GM19351 (cell line): ENCODE measurements around the gene METAP2.
"Not testable (repeated sequence)": the region's sequence is repeated elsewhere in the genome, so short reads cannot be mapped to it uniquely, and the experiment has no call there.

ENCODE experiments used
- ATAC-seq: cut with Tn5 transposase; IDR thresholded peaks from one replicate; pipeline ENCODE4 v1.9.1; 2021; ENCODE audit warnings: mild to moderate bottlenecking, moderate library complexity; ENCODE audit not compliant: unreplicated experiment

The METAP2 gene

DNA sequence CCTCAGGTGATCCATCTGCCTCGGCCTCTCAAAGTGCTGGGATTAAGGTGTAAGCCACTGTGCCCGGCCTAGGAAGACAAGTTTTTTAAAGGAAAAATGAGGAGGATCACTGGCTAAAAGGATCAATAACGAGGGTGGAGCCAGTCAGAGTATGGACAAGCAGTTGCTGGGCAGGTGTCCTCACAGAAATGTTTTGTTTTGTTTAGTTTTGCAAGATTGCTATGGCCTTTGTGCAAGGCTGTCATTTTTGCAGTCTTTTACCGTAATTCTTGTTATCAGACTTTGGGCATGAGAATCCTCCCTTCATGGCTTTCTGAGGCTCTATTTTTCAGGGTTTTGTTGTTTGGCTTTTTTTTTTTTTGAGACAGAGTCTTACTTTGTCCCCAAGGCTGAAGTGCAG is 11.9 kb upstream of the METAP2 start:
- ATAC-seq, result no peak

DNA sequence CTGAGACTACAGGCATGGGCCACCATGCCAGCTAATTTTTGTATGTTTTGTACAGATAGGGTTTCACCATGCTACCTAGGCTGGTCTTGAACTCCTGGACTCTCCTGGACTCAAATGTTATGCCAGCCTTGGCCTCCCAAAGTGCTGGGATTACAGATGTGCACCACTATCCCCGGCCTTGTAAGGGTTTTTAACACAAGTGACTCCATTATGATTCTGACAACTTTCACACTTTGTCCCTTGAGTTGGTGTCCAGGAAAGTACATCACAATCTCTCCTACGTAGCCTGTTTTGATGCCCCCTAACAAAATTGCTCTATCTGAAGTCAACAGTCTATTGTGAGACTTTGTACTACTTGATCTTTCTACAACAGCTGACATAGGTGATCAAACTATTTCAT is 11.4 kb upstream of the METAP2 start:
- no peak for ATAC-seq

DNA sequence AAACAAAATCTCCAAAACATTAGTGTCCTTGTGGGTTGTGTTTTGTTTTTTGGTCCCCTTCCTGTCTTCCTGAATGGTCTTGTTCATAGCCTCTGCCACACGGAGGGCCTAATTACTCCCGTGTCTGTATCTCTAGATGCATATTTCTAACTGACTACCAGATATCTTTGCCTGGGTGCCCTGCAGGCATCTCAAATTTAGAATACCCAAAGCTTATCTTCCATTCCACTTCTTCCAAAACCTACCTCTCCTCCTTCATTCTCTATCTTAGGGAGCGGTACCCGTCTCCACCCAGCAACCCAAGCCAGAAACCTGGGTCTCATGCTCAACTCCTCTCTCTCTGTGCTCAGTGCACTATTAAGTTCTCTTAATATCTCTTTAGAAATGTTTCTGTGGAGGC is 10.9 kb upstream of the METAP2 start:
- no peak for ATAC-seq

- ATAC-seq, result not testable (repeated sequence)
These were observed 10.2 kb upstream of the METAP2 start for GRCh38 chr12:95463776-95464175.

- no peak for ATAC-seq
These were observed 8.7 kb upstream of the METAP2 start for GRCh38 chr12:95465275-95465674.

DNA sequence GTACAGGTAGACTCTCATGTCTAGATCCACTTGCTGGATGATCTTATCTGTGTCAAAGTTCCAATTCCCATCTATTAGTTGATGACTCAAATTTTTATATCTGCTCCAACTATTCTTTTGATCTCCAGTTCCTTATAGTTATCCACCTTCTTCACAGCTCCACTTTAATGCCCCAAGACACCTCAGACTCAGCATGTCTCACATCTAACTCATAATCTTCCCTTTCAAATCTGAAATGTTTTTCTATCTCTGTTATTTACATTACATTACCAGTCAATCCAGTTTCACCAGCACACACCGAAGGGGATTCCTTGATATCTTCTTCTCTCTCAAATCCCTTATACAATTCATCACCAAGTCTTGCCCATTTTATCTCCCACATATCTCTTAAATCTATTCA is 3.7 kb upstream of the METAP2 start:
- ATAC-seq, result no peak

DNA sequence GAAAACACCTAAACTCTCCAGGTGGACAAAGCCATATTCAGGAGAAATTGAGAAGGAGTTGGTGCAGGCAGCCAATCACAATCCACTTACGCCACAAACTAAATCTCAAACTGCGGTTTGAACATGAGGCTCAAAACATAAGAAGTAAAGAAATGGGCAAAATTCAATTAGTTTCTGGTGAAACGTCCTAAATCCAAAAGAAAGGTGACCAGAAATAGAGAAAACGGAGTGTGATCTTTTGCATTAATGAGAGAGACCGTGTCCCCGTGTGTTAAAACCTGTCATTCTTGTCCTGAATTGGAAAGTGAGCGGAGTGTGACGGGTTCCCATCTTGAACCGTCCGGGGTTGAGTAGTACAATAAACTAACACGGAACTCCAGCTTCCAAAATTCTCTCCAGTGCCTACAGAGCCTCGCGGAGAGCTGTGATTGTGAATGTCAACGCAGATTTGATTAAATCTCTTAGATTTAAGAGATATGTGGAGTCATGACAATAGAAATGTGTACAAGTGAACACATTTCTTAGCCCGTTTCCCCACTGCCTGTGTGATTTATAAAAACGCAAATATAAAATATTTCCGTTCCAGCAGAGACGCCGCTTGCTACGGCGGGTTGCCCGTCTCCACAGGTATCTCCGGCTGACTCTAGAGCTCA is 595 bp upstream of the METAP2 start:
- ATAC-seq, result peak; percentile 38

DNA sequence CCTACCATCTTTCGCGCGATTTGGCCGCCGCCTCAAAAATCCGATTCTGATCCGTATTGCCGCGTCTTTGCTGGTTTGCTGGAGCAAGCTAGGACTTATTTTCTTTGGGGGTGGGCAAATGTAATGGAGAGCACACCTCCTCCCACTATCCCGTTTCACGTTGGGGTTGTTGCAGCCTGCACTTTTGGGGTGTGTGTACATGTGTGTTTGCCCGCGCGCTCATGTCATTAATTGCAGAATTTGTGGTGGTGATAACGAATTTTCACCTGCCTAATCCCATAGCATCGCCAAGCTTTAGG is 657 bp downstream of the METAP2 start:
- ATAC-seq, result no peak

DNA sequence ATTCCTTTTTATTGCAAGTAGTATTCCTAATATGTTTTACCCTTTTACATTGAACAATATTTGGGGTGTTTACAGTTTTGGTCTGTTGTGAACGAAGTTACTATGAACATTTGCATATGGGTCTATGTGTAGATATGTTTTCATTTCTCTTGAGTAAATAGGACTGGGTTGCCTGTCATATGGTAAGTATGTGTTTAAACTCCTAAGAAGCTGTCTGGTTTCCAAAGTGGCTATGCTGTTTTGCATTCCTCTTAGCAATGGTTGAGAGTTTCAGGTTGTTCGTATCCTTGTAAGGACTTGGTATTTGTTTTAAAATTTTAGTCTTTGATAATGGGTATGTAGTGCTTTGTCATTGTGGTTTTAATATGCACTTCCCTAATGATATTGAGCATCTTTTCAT is 6.3 kb downstream of the METAP2 start:
- no peak for ATAC-seq

DNA sequence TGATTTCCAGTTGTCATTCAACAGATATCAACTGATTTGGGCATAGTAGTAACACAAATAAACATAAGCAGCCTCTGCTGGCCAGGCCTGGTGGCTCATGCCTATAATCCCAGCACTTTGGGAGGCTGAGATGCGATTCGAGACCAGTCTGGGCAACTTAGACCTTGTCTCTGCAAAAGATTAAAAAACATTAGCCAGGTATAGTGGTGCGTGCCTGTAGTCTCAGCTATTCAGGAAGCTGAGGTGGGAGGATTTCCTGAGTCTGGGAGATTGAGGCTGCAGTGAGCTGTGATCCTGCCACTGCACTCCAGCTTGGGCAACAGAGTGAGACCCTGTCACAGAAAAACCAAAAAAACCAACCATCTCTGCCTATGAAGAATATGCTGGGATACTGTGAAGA is 7.1 kb downstream of the METAP2 start:
- no peak for ATAC-seq

- no peak for ATAC-seq
These were observed 7.9 kb downstream of the METAP2 start for GRCh38 chr12:95481888-95482287.

GRCh38 chr12:95482564-95482963 is 8.6 kb downstream of the METAP2 start:
- not testable (repeated sequence) for ATAC-seq

DNA sequence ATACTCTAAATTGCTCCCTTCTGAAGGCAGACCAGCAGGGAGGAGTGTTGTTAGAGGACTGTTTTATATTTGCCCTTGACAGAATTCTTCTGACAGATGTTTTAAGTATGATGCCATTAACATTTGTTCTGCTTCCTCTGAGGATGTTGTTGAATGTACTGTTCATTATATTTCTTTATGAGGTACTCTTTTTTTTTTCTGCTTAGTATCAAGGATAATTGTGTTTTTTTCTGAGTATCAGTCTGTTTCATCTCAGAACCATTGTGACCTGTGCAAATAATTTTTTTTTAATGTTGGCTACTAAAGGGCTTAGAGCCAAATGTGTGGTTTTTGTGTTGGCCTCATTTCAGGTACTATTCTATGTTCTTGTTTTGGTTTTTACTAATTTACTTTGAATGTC is 10.6 kb downstream of the METAP2 start:
- no peak for ATAC-seq

GRCh38 chr12:95487024-95487423 is 13.1 kb downstream of the METAP2 start:
- ATAC-seq, result no peak

DNA sequence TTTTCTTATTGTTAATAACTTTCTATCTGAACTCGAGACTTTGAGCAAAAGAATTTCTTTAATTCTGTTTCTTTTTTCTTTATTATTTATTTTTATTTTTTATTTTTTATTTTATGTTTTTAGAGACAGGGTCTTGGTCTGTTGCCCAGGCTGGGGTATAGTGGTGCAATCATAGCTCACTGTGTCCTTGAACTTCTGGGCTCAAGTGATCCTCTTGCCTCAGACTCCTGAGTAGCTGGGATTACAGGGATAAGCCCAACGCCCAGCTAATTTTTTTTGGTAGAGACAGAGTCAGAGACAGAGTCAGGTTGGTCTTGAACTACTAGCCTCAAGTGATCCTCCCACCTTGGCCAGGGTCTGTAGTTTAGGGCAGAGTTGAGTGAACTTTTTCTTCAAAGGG is 18.5 kb downstream of the METAP2 start:
- ATAC-seq, result no peak

GRCh38 chr12:95494888-95495287 is 20.9 kb downstream of the METAP2 start:
- ATAC-seq, result no peak

DNA sequence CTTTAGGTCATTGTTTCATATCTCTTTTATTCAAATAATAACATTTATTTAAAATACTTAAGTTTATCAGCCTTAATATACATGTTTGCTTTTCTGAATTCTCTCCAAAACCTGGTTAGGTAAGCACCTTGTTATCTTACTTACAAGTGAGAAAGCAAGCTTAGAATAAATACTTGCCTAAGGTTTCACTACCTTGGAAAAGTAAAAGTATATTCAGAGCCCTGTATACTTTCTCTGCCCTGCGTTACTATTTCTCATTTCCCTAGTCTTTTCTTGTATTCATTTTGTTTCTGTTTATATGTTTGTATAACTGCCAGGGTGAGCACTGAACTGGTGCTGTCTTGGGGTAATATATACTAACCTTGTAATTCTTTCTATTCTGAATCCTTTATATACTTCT is 21.5 kb downstream of the METAP2 start:
- ATAC-seq, result no peak

- ATAC-seq, result no peak
These were observed 23.1 kb downstream of the METAP2 start for GRCh38 chr12:95497031-95497430.

- ATAC-seq, result no peak
These were observed 25.0 kb downstream of the METAP2 start for GRCh38 chr12:95498968-95499367.

DNA sequence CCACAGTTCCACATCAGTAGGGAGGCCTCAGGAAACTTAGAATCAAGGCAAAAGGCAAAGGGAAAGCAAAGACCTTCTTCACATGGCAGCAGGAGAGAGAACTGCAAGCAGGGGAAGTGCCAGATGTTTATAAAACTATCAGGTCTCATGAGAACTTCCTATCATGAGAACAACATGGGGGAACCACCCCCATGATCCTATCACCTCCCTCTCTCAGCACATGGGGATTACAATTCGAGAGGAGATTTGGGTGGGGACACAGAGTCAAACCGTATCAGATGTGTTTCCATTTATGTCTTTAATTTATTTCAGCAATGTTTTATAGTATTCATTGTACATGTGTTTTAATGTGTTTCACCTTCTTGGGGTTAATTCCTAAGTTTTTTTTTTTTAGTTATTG is 25.8 kb downstream of the METAP2 start:
- ATAC-seq, result no peak

GRCh38 chr12:95504140-95504539 is 30.2 kb downstream of the METAP2 start:
- ATAC-seq, result no peak

- ATAC-seq, result no peak
These were observed 31.1 kb downstream of the METAP2 start for GRCh38 chr12:95505039-95505438.

DNA sequence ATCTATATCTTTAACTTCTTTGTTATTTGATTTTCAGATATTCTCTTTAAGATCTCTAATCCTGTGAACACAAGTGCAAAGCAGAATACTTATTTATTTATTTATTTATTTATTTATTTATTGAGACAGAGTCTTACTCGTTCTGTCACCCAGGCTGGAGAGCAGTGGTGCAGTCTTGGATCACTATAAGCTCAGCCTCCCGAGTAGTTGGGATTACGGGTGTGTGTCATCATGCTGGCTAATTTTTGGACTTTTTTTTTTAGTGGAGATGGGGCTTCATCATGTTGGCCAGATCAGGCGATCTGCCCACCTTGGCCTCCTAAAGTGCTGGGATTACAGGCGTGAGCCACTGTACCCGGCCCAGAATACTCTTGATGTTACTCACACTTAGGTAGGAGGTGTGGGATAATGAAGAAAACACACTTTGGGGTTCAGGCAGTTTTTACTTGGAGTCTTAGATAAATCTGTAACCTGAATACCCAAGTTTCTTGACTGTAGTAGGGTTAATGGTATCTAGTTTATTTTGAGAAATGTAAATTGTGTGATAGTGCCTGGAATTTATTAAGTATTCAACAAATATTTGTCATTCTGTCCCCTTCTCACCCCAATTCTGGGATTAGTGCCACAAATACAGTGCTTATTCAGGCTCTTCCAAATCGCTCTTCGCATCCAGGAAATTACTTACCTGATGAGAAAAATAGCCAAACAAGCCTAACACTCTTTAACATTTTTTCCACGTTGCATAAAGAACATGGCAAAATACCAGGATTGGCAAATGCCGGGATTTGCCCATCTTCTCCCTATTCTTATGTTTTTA is 33.0 kb downstream of the METAP2 start:
- no peak for ATAC-seq
